Neural crest cell (in vitro differentiated cells): ENCODE measurements around the gene NOS1AP. TPM values are rescaled to one million over a fixed set of nuclear protein-coding genes. Genes with fewer than 3 reads are reported as not detected.
"Not testable (repeated sequence)": the region's sequence is repeated elsewhere in the genome, so short reads cannot be mapped to it uniquely, and the experiment has no call there.

Experiments used
- DNase-seq: peaks from one replicate; pipeline ENCODE4 v3.0.0; 2021; ENCODE audit warnings: low read depth, mixed read lengths, low spot score
- H3K27ac Mint-ChIP-seq: one replicate; pipeline ENCODE4 v1.8.0; 2021; ENCODE audit warnings: mild to moderate bottlenecking, mixed read lengths; ENCODE audit not compliant: unreplicated experiment
- H3K27me3 Mint-ChIP-seq: 2 replicates; pipeline ENCODE4 v1.8.0; 2021; ENCODE audit warnings: low read depth, mild to moderate bottlenecking, mixed read lengths
- H3K36me3 Mint-ChIP-seq: 2 replicates; pipeline ENCODE4 v1.8.0; 2021; ENCODE audit warnings: low read depth, mild to moderate bottlenecking, mixed read lengths
- H3K4me1 Mint-ChIP-seq: 2 replicates; pipeline ENCODE4 v1.8.0; 2021; ENCODE audit warnings: mixed read lengths
- H3K4me3 Mint-ChIP-seq: one replicate; pipeline ENCODE4 v1.8.0; 2021; ENCODE audit warnings: mild to moderate bottlenecking, mixed read lengths
- H3K9me3 Mint-ChIP-seq: 2 replicates; pipeline ENCODE4 v1.8.0; 2021; ENCODE audit warnings: mixed read lengths
- total RNA-seq: library from RNA; stranded (reverse); gene quantifications from 2 replicates; pipeline ENCODE4 v1.2.1, GENCODE V29; 2021
- TF ChIP-seq, protein P1 (sequence below): fragments of 200-600 bp; sonication (generic); conservative IDR thresholded peaks from 2 replicates; pipeline ENCODE4 v1.5.0; 2021; ENCODE audit warnings: antibody characterized with exemption, mild to moderate bottlenecking

The NOS1AP gene
- total RNA-seq, 1 donor from 2014 or later = 7.0 TPM

DNA sequence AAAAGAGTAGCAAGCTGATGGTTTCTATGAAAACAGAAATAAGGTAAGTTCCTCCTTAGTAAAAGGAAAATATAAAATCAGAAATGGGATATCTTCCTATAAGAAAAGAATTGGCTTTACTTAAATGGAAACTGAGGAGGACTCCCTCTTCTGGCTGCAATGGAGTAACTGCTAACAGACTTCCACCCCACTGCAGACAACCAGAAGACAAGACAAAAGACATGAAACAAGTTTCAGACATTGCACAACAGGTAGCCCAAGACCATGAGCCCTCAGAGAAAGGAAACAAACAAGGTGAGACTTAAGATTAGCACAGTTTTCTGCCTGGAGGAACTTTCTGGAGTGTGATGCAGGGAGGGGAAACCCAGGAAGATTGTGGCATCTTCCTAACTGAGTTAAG lies 28.8 kb upstream of the NOS1AP start:
- TF ChIP-seq, protein P1, sequence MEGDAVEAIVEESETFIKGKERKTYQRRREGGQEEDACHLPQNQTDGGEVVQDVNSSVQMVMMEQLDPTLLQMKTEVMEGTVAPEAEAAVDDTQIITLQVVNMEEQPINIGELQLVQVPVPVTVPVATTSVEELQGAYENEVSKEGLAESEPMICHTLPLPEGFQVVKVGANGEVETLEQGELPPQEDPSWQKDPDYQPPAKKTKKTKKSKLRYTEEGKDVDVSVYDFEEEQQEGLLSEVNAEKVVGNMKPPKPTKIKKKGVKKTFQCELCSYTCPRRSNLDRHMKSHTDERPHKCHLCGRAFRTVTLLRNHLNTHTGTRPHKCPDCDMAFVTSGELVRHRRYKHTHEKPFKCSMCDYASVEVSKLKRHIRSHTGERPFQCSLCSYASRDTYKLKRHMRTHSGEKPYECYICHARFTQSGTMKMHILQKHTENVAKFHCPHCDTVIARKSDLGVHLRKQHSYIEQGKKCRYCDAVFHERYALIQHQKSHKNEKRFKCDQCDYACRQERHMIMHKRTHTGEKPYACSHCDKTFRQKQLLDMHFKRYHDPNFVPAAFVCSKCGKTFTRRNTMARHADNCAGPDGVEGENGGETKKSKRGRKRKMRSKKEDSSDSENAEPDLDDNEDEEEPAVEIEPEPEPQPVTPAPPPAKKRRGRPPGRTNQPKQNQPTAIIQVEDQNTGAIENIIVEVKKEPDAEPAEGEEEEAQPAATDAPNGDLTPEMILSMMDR = peak; percentile 50
- H3K4me3 Mint-ChIP-seq = no peak overlapping the region

DNA sequence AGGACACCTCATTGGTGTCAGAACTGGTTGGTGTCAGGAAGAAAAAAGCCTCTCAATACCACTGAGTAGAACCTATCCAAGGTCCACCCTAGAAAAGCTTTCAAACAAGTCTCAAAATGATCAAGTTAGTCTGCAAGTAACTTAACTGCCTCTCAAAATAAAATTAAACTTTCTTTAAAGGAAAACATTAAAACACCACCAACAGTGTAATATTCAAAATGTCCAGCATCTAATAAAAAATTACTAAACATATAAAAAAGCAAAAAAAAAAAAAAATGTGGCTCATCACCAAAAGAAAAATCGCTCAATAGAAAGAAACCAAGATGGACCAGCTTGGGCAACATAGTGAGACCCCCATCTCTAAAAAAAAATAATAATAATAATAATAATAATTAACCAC lies 27.1 kb upstream of the NOS1AP start:
- Mint-ChIP-seq H3K27ac (no peak overlapping the region), H3K4me1 (no peaks in the 10 kb centered on the region), H3K9me3 (no peaks in the 10 kb centered on the region), H3K27me3 (peaks cover 17% of the 10 kb centered on the region), H3K36me3 (no peaks in the 10 kb centered on the region), H3K4me3 (no peak overlapping the region)
- TF ChIP-seq, protein P1 = no peak
- no peak for DNase-seq

More for the DNA sequence above, 28.8 kb upstream of the NOS1AP start:
- Mint-ChIP-seq H3K27me3 (peaks cover 23% of the 10 kb centered on the region), H3K36me3 (no peaks in the 10 kb centered on the region), H3K4me1 (no peaks in the 10 kb centered on the region), H3K9me3 (no peaks in the 10 kb centered on the region), H3K27ac (no peak overlapping the region)
- no peak for DNase-seq

DNA sequence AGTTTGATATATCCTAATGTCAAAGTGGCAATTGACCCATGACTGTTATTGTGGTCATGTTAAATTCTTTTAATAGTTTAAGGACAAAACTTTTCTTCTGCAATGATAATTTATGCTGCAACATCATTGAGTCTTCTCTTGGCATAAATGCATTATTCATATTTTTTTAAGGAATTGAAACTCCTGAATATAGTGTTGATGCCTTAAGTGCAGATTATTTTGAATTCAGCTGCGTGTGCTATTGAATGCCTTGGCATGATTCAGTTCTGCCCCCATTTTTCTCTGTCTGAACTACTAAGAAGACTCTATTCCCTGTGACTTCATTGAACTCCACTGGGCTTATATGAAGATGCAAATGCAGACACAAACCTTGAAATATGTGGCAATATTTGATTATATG lies 22.6 kb upstream of the NOS1AP start:
- H3K36me3 Mint-ChIP-seq = no peaks in the 10 kb centered on the region
- H3K27me3 Mint-ChIP-seq = peaks cover 9% of the 10 kb centered on the region
- no peak overlapping the region for H3K4me3 Mint-ChIP-seq
- no peaks in the 10 kb centered on the region for H3K9me3 Mint-ChIP-seq
- no peak for DNase-seq
- TF ChIP-seq, protein P1 = no peak
- H3K27ac Mint-ChIP-seq = no peak overlapping the region
- H3K4me1 Mint-ChIP-seq = no peaks in the 10 kb centered on the region

DNA sequence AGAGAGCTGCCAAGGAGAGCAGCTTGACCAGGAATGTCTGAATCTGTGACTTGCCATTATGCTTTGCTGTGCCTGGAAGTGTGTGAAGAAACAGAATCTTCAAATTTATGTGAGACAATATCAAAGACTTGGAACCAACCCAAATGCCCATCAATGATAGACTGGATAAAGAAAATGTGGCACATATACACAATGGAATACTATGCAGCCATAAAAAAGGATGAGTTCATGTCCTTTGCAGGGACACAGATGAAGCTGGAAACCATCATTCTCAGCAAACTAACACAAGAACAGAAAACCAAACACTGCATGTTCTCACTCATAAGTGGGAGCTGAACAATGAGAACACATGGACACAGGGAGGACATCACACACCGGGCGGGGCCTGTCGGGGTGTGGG lies 15.5 kb upstream of the NOS1AP start:
- not testable (repeated sequence) for H3K36me3 Mint-ChIP-seq, DNase-seq, H3K27me3 Mint-ChIP-seq, H3K9me3 Mint-ChIP-seq, H3K4me3 Mint-ChIP-seq, H3K27ac Mint-ChIP-seq, H3K4me1 Mint-ChIP-seq

DNA sequence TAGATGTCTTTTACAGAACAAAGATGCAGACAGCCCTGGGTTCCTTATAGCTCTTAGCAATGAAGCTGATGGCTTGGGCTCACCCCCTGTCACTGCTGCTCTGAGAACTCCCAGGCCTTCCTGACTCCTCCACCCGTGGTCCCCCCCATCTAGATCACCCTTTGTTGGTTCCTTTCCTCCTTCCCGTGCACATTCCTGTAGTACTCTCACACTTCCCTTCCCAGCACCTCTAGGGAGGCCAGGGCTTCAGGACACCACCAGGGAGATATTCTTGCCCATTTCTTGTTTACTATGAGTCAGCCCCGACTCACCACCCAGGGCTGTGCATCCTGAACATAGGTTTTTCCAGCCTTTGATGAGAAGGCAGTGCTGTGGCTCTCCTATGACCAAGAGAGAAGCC lies 14.4 kb upstream of the NOS1AP start:
- H3K27ac Mint-ChIP-seq = no peak overlapping the region
- H3K27me3 Mint-ChIP-seq = no peaks in the 10 kb centered on the region
- H3K9me3 Mint-ChIP-seq = no peaks in the 10 kb centered on the region
- DNase-seq = no peak
- TF ChIP-seq, protein P1 = no peak
- no peak overlapping the region for H3K4me3 Mint-ChIP-seq
- no peaks in the 10 kb centered on the region for H3K36me3 Mint-ChIP-seq
- H3K4me1 Mint-ChIP-seq = peaks cover 4% of the 10 kb centered on the region

DNA sequence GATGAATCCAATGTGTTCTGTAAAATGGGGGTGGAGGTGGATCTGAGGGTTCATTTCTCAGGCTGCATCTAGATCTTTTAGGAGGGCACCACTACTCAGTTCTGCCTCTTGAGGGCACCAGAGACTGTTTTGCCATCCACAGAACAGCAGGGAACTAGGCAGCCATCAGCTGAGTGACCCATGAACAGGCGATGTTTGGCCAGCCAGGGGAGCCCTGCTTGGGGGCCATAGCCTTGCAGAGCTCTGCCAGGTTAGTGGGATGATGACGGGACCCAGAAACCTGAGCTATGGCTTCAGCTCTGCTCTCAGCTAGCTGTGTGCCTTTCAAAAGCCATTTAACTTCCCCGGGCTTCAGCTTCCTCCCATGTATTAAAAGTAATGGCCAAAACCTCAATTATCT lies 13.4 kb upstream of the NOS1AP start:
- Mint-ChIP-seq H3K27ac (no peak overlapping the region), H3K27me3 (no peaks in the 10 kb centered on the region), H3K4me1 (peaks cover 4% of the 10 kb centered on the region), H3K4me3 (no peak overlapping the region), H3K9me3 (no peaks in the 10 kb centered on the region), H3K36me3 (no peaks in the 10 kb centered on the region)
- TF ChIP-seq, protein P1 = peak; percentile 92
- DNase-seq = peak; percentile 62
